Measurements from ENCODE around the gene FSTL4. TPM values are rescaled to one million over a fixed set of nuclear protein-coding genes. Genes with fewer than 3 reads are reported as not detected.

Gene FSTL4
- total and polyA plus RNA-seq, 2 of the 13 experiments (the other 11 are each of a cell fraction or from before 2014, with no cell fraction given), result 2.1 to 3.0 TPM

DNA sequence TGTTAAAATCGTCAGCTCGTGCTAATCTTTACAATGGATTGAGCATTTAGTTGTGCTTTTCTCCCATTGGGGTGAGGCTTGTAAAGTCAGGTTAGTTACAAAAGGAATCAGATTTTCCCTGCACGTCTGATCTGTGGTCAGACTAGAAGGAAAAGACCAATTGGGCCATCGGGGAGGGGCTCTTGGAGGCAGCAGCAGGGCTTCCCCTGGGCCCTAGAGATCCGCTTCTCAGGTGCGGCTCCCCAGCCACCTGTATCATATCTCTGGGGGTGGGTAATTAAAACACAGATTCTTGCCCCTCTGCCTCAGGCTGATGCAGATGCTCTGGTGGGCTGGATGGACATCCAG, 360.2 kb downstream of the FSTL4 start (continued):
- no peak for TF ChIP-seq NR2F6 (IDR thresholded peaks at IDR 0.05)
- no peak for TF ChIP-seq NR2F6 (CRISPR knock-in tag; IDR thresholded peaks at IDR 0.05)
- no peak for TF ChIP-seq ZFP82 (CRISPR knock-in tag; IDR thresholded peaks at IDR 0.05; ENCODE audit: borderline replicate concordance)
- no peak for TF ChIP-seq KDM1A (CRISPR knock-in tag; IDR thresholded peaks at IDR 0.05)
- no peak for TF ChIP-seq SMAD3 (CRISPR knock-in tag; IDR thresholded peaks at IDR 0.05)
- no peak for TF ChIP-seq ZKSCAN5 (CRISPR knock-in tag; IDR thresholded peaks at IDR 0.05)
- TF ChIP-seq, protein P1, sequence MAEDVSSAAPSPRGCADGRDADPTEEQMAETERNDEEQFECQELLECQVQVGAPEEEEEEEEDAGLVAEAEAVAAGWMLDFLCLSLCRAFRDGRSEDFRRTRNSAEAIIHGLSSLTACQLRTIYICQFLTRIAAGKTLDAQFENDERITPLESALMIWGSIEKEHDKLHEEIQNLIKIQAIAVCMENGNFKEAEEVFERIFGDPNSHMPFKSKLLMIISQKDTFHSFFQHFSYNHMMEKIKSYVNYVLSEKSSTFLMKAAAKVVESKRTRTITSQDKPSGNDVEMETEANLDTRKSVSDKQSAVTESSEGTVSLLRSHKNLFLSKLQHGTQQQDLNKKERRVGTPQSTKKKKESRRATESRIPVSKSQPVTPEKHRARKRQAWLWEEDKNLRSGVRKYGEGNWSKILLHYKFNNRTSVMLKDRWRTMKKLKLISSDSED (CRISPR knock-in tag; IDR thresholded peaks at IDR 0.05), result no peak
- TF ChIP-seq CHD2 (IDR thresholded peaks at IDR 0.05; ENCODE audit: low read depth, low read length), result no peak
- TF ChIP-seq TBP (CRISPR knock-in tag; IDR thresholded peaks at IDR 0.05), result no peak
- no peak for TF ChIP-seq PHB2 (IDR thresholded peaks at IDR 0.05; ENCODE audit: partially characterized antibody)
- no peak for TF ChIP-seq CENPX (CRISPR knock-in tag; IDR thresholded peaks at IDR 0.05)
- TF ChIP-seq AFF4 (CRISPR knock-in tag; IDR thresholded peaks at IDR 0.05), result no peak
- no peak for TF ChIP-seq TFDP1 (CRISPR knock-in tag; IDR thresholded peaks at IDR 0.05; ENCODE audit: borderline replicate concordance)
- no peak for TF ChIP-seq NCOA1 (CRISPR knock-in tag; IDR thresholded peaks at IDR 0.05)
- TF ChIP-seq, protein P2, sequence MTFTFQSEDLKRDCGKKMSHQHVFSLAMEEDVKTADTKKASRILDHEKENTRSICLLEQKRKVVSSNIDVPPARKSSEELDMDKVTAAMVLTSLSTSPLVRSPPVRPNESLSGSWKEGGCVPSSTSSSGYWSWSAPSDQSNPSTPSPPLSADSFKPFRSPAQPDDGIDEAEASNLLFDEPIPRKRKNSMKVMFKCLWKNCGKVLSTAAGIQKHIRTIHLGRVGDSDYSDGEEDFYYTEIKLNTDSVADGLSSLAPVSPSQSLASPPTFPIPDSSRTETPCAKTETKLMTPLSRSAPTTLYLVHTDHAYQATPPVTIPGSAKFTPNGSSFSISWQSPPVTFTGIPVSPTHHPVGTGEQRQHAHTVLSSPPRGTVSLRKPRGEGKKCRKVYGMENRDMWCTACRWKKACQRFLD (CRISPR knock-in tag; IDR thresholded peaks at IDR 0.05; ENCODE audit: borderline replicate concordance), result no peak
- TF ChIP-seq AGO1 (IDR thresholded peaks at IDR 0.05; ENCODE audit: low read depth, low read length, poor library complexity, severe bottlenecking), result no peak
- no peak for TF ChIP-seq BCL6 (CRISPR knock-in tag; IDR thresholded peaks at IDR 0.05)
- TF ChIP-seq ZNF737 (CRISPR knock-in tag; IDR thresholded peaks at IDR 0.05; ENCODE audit: borderline replicate concordance), result no peak
- TF ChIP-seq, protein P3, sequence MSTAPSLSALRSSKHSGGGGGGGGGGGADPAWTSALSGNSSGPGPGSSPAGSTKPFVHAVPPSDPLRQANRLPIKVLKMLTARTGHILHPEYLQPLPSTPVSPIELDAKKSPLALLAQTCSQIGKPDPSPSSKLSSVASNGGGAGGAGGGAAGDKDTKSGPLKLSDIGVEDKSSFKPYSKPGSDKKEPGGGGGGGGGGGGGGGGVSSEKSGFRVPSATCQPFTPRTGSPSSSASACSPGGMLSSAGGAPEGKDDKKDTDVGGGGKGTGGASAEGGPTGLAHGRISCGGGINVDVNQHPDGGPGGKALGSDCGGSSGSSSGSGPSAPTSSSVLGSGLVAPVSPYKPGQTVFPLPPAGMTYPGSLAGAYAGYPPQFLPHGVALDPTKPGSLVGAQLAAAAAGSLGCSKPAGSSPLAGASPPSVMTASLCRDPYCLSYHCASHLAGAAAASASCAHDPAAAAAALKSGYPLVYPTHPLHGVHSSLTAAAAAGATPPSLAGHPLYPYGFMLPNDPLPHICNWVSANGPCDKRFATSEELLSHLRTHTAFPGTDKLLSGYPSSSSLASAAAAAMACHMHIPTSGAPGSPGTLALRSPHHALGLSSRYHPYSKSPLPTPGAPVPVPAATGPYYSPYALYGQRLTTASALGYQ (CRISPR knock-in tag; IDR thresholded peaks at IDR 0.05), result no peak
- TF ChIP-seq MED1 (CRISPR knock-in tag; IDR thresholded peaks at IDR 0.05), result peak; percentile 3; the same call in 1 of the 2 replicates
- no peak for TF ChIP-seq ZNF496 (CRISPR knock-in tag; IDR thresholded peaks at IDR 0.05; ENCODE audit: insufficient replicate concordance)

Data from HepG2 (cell line).